ENCODE measurements around the gene CNN2. TPM values are rescaled to one million over a fixed set of nuclear protein-coding genes. Genes with fewer than 3 reads are reported as not detected.

The CNN2 gene
- total and polyA plus RNA-seq, 9 of the 15 experiments (the other 6 are each of a cell fraction or from before 2014, with no cell fraction given), result 12.1 to 174 (median 52.7) TPM

DNA sequence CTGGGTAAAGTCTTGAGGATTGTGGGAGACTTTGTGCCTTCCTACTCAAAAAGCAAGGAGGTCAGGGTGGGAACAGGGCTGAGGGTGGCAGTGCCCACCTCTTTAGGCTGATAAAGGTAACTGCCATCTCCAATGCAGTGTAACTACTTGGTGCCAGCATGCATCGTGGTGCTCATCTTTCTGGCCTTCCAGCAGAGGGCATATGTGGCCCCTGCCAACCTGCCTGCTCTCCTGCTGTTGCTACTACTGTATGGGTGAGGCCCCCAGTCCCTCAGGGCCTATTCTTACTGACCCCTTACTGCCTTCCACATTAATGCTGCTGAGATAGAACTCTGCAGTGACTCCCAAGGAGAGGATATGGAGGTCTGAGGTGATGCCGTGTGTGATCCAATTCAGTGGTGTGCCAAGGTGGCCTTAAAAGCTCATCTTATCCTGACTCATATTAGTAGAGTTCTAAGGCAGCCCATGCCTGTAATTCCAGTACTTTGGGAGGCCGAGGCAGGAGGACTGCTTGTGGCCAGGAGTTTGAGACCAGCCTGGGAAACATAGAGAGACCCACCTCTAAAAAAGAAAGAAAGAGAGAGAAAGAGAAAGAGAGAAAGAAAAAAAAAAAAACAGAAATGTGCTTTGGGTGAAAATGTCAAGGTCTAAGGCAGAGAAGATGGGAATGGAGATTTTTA is 30.9 kb downstream of the CNN2 start:
- in situ Hi-C loops (cut with MboI), result no loop called here
- H3K4me1 ChIP-seq (replicated peaks in 1 of 2; ENCODE audit: control insufficient read depth in 2 of 2, insufficient read depth in 2 of 2, low read length in 2 of 2), result peaks cover 0 to 40% of the 10 kb centered on the region in 2 experiments; a peak in 2 of 5 replicates
- H4K20me1 ChIP-seq (replicated peaks; ENCODE audit: control insufficient read depth, insufficient read depth, low read length), result 0 out of 2 replicates have a peak, but pooled peaks cover 4% of the 10 kb centered on the region
- ChIA-PET POLR2A (interaction anchor here (0.6 to 1.1 kb wide), 4 partner anchors 9 to 163 kb away, joined by 3 to 4 read pairs (median 4); partner anchors contain the start of gene RNU6-2), CTCF (ENCODE audit: low intra/inter-chr PET ratio) (no interaction called here)
- FAIRE-seq (peak; percentile 46), ATAC-seq (no peak), DNase-seq (ENCODE audit: extremely low read depth in 1 of 4, low spot score in 3 of 4) (no peak)
- H3K4me2 ChIP-seq (ENCODE audit: insufficient read depth, low read length), result no peak overlapping the region
- H3K9me3 ChIP-seq (replicated peaks; ENCODE audit: control insufficient read depth, insufficient read depth, low read depth, low read length), result no peaks in the 10 kb centered on the region
- H3K27ac ChIP-seq (ENCODE audit: extremely low read depth, low read depth, low read length), result no peak overlapping the region
- no peaks in the 10 kb centered on the region for H3K79me2 ChIP-seq (ENCODE audit: control insufficient read depth, insufficient read depth, low read length)
- no TSS peak for BruUV-seq (replicated peaks)
- no peaks in the 10 kb centered on the region for H3K9me1 ChIP-seq (ENCODE audit: control insufficient read depth, insufficient read depth, low read length)
- H3K36me3 ChIP-seq (ENCODE audit: control insufficient read depth, insufficient read depth, low read length), result peaks cover 80% of the 10 kb centered on the region
- intact Hi-C loops (cut with micrococcal nuclease), result no loop called here
- H3K4me3 ChIP-seq, result no peak overlapping the region
- WGBS (ENCODE audit: insufficient coverage, low coverage, missing lambda C conversion rate), result 84% methylated on average over 3 of the region's 3 CpGs
- TF ChIP-seq ZNF79 (CRISPR knock-in tag; IDR thresholded peaks at IDR 0.05; ENCODE audit: low read depth), result no peak
- no peak for TF ChIP-seq CREBBP (IDR thresholded peaks at IDR 0.05; ENCODE audit: low read depth, low read length)
- no peaks in the 10 kb centered on the region for H3K27me3 ChIP-seq (ENCODE audit: control insufficient read depth in 2 of 2, insufficient read depth in 2 of 2, low read length in 2 of 2)
- no peak overlapping the region for H2AFZ ChIP-seq (ENCODE audit: low read depth, low read length)
- H3K9ac ChIP-seq (ENCODE audit: insufficient read depth in 1 of 2, low read depth in 2 of 2, low read length in 2 of 2), result no peak overlapping the region

GRCh38 chr19:1058112-1058511 is 31.7 kb downstream of the CNN2 start:
- CTCF ChIA-PET (ENCODE audit: low intra/inter-chr PET ratio), result no interaction called here
- no peak for TF ChIP-seq NFATC3 (IDR thresholded peaks at IDR 0.05)
- TF ChIP-seq RBM15 (IDR thresholded peaks at IDR 0.05; ENCODE audit: insufficient read depth, low read length), result no peak
- TF ChIP-seq NCOR1 (IDR thresholded peaks at IDR 0.05), result no peak
- TF ChIP-seq CREB1 (IDR thresholded peaks at IDR 0.05), result no peak
- TF ChIP-seq CREB1 (CRISPR knock-in tag; IDR thresholded peaks at IDR 0.05), result no peak
- TF ChIP-seq, protein P1, sequence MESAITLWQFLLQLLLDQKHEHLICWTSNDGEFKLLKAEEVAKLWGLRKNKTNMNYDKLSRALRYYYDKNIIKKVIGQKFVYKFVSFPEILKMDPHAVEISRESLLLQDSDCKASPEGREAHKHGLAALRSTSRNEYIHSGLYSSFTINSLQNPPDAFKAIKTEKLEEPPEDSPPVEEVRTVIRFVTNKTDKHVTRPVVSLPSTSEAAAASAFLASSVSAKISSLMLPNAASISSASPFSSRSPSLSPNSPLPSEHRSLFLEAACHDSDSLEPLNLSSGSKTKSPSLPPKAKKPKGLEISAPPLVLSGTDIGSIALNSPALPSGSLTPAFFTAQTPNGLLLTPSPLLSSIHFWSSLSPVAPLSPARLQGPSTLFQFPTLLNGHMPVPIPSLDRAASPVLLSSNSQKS (CRISPR knock-in tag; IDR thresholded peaks at IDR 0.05), result no peak
- no peak overlapping the region for H3K4me2 ChIP-seq (ENCODE audit: insufficient read depth, low read length)

More at GRCh38 chr19:1058112-1058511, 31.7 kb downstream of the CNN2 start:
- H3K9me3 ChIP-seq (replicated peaks; ENCODE audit: control insufficient read depth, insufficient read depth, low read depth, low read length), result no peaks in the 10 kb centered on the region
- 77% methylated on average over 4 of the region's 5 CpGs for WGBS (ENCODE audit: insufficient coverage, low coverage, missing lambda C conversion rate)
- POLR2A ChIA-PET, result interaction anchor here (0.6 to 1.1 kb wide), 4 partner anchors 10 to 162 kb away, joined by 3 to 4 read pairs (median 4); partner anchors contain the start of gene RNU6-2
- no peaks in the 10 kb centered on the region for H3K79me2 ChIP-seq (ENCODE audit: control insufficient read depth, insufficient read depth, low read length)
- peaks cover 0 to 41% of the 10 kb centered on the region in 2 experiments; a peak in 2 of 5 replicates for H3K4me1 ChIP-seq (replicated peaks in 1 of 2; ENCODE audit: control insufficient read depth in 2 of 2, insufficient read depth in 2 of 2, low read length in 2 of 2)
- no peaks in the 10 kb centered on the region for H3K9me1 ChIP-seq (ENCODE audit: control insufficient read depth, insufficient read depth, low read length)
- no peak for FAIRE-seq
- H3K9ac ChIP-seq (ENCODE audit: insufficient read depth in 1 of 2, low read depth in 2 of 2, low read length in 2 of 2), result no peak overlapping the region
- in situ Hi-C loops (cut with MboI) (no loop called here), intact Hi-C loops (cut with micrococcal nuclease) (no loop called here)
- no TSS peak for BruUV-seq (replicated peaks)
- H3K4me3 ChIP-seq, result no peak overlapping the region
- no peak overlapping the region for H2AFZ ChIP-seq (ENCODE audit: low read depth, low read length)
- H4K20me1 ChIP-seq (replicated peaks; ENCODE audit: control insufficient read depth, insufficient read depth, low read length), result 0 out of 2 replicates have a peak, but pooled peaks cover 4% of the 10 kb centered on the region
- ATAC-seq, result no peak
- H3K27me3 ChIP-seq (ENCODE audit: control insufficient read depth in 2 of 2, insufficient read depth in 2 of 2, low read length in 2 of 2), result no peaks in the 10 kb centered on the region
- H3K36me3 ChIP-seq (ENCODE audit: control insufficient read depth, insufficient read depth, low read length), result peaks cover 76% of the 10 kb centered on the region
- DNase-seq (ENCODE audit: extremely low read depth in 1 of 4, low spot score in 3 of 4), result no peak
- H3K27ac ChIP-seq (ENCODE audit: extremely low read depth, low read depth, low read length), result no peak overlapping the region
